NT2/D1 (cell line): ENCODE data around the gene LRBA.
"Not testable (repeated sequence)": the region's sequence is repeated elsewhere in the genome, so short reads cannot be mapped to it uniquely, and the experiment has no call there.

Source experiments
- SUZ12 ChIP-seq: IDR thresholded peaks from 2 replicates; pipeline ENCODE4 v1.6.1; 2011; ENCODE audit not compliant: insufficient read length, insufficient read depth; ENCODE audit errors: extremely low read depth
- YY1 ChIP-seq: IDR thresholded peaks from 2 replicates; pipeline ENCODE4 v1.6.1; 2011; ENCODE audit not compliant: insufficient read length, insufficient read depth
- ZNF274 ChIP-seq: IDR thresholded peaks from 2 replicates; pipeline ENCODE4 v1.6.1; 2011; ENCODE audit warnings: mild to moderate bottlenecking, low read depth, low read length

DNA sequence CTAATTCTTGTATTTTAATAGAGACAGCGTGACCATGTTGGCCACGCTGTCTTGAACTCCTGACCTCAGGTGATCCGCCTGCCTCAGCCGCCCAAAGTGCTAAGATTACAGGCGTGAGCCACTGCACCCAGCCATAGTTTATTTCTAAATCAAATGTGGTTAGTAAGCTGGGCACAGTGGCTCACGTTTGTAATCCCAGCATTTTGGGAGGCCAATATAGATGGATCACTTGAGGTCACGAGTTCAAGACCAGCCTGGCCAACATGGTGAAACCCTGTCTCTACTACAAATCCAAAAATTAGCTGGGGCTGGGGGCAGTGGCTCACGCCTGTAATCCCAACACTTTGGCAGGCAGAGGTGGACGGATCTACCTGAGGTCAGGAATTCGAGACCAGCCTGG is 13.9 kb upstream of the LRBA start:
- not testable (repeated sequence) for TF ChIP-seq ZNF274, YY1, SUZ12
